H1 (cell line): ENCODE results near the gene KLHL2. TPM values are rescaled to one million over a fixed set of nuclear protein-coding genes. Genes with fewer than 3 reads are reported as not detected.

Source experiments
- CTCF ChIA-PET: fragments of 300-600 bp; sonication (Branson Sonifier 250); formaldehyde crosslinking; loops from one replicate; lab custom pipeline; 2021; ENCODE audit not compliant: partially characterized antibody; lab: Charles Lee
- POLR2A ChIA-PET: fragments of 300-600 bp; sonication (Branson Sonifier 250); formaldehyde crosslinking; loops from one replicate; lab custom pipeline; 2021; ENCODE audit warnings: inconsistent platforms; ENCODE audit not compliant: partially characterized antibody; lab: Charles Lee
- DNase-seq, 2 experiments: peaks; one replicate each; pipeline versions ENCODE4 v3.0.0 to v3.0.0-alpha.2; 2010 to 2022; ENCODE audit warnings: low spot score in 2 of 2, low read depth in 1 of 2, mixed read lengths in 1 of 2
- FAIRE-seq: peaks from 2 replicates; lab custom pipeline; 2011; peaks lifted over from hg19 to GRCh38; lab: Jason Lieb, UNC
- H2AFZ ChIP-seq: 2 replicates; pipeline ENCODE4 v1.8.1; 2012; ENCODE audit warnings: low read length, inconsistent platforms
- H2AK5ac ChIP-seq: 2 replicates; pipeline ENCODE4 v1.6.1; 2013; ENCODE audit warnings: low read depth, low read length
- H2BK120ac ChIP-seq: replicated peaks from 2 replicates; pipeline ENCODE3; 2013; ENCODE audit warnings: low read depth, low read length, inconsistent platforms
- H2BK12ac ChIP-seq: 2 replicates; pipeline ENCODE4 v1.6.1; 2013; ENCODE audit warnings: low read depth, low read length
- H2BK15ac ChIP-seq: 2 replicates; pipeline ENCODE4 v1.6.1; 2013; ENCODE audit warnings: low read length
- H2BK20ac ChIP-seq: 2 replicates; pipeline ENCODE4 v1.6.1; 2013; ENCODE audit warnings: low read length
- H2BK5ac ChIP-seq: 2 replicates; pipeline ENCODE4 v1.6.1; 2013; ENCODE audit warnings: low read depth, low read length
- H3K14ac ChIP-seq: 2 replicates; pipeline ENCODE4 v1.6.1; 2013; ENCODE audit warnings: inconsistent platforms; ENCODE audit not compliant: insufficient read length
- H3K18ac ChIP-seq: 2 replicates; pipeline ENCODE4 v1.6.1; 2013; ENCODE audit warnings: low read length; ENCODE audit errors: extremely low read depth
- H3K23ac ChIP-seq: 2 replicates; pipeline ENCODE4 v1.6.1; 2013; ENCODE audit warnings: inconsistent platforms; ENCODE audit not compliant: insufficient read length
- H3K23me2 ChIP-seq: 2 replicates; pipeline ENCODE4 v1.6.1; 2013; ENCODE audit warnings: low read depth, low read length
- H3K27ac ChIP-seq: 2 replicates; pipeline ENCODE4 v1.6.1; 2011; ENCODE audit warnings: low read depth, low read length, inconsistent platforms
- H3K27me3 ChIP-seq, 4 experiments: replicated peaks in 1 of 4; 1 replicate in 1 of 4; 2 replicates in 3 of 4; pipeline versions ENCODE4 v1.6.1 to v1.8.1; 2011 to 2013; ENCODE audit warnings: low read length in 3 of 4, mild to moderate bottlenecking in 3 of 4, inconsistent platforms in 2 of 4, mixed read lengths in 2 of 4, moderate library complexity in 1 of 4; ENCODE audit not compliant: control insufficient read depth in 3 of 4, insufficient read depth in 3 of 4; ENCODE audit errors: extremely low read depth in 1 of 4
- H3K36me3 ChIP-seq, 4 experiments: 2 replicates each; pipeline versions ENCODE4 v1.6.1 to v1.8.1; 2011 to 2013; ENCODE audit warnings: mild to moderate bottlenecking in 4 of 4, low read length in 3 of 4, moderate library complexity in 2 of 4, control low read depth in 1 of 4, inconsistent platforms in 1 of 4; ENCODE audit not compliant: insufficient read depth in 4 of 4, control insufficient read depth in 2 of 4
- H3K4ac ChIP-seq: replicated peaks from 2 replicates; pipeline ENCODE3; 2013; ENCODE audit warnings: low read length, low read depth, mixed read lengths, inconsistent platforms; ENCODE audit not compliant: insufficient read length
- H3K4me1 ChIP-seq, 4 experiments: replicated peaks in 1 of 4; 1 replicate in 1 of 4; 2 replicates in 3 of 4; pipeline versions ENCODE4 v1.6.1 to v1.8.1; 2011 to 2013; ENCODE audit warnings: low read length in 3 of 4, inconsistent platforms in 2 of 4, mixed read lengths in 1 of 4; ENCODE audit not compliant: insufficient read depth in 4 of 4, control insufficient read depth in 3 of 4
- H3K4me2 ChIP-seq, 2 experiments: 2 replicates each; pipeline versions ENCODE4 v1.6.1 to v1.8.1; 2011 to 2013; ENCODE audit warnings: low read depth in 2 of 2, low read length in 2 of 2, control low read depth in 1 of 2, inconsistent platforms in 1 of 2, mild to moderate bottlenecking in 1 of 2; ENCODE audit not compliant: insufficient read depth in 1 of 2
- H3K4me3 ChIP-seq, 4 experiments: fragments of 200-600, 300-600 bp in 1 of 4; sonication (generic), shearing (Covaris generic), sonication (Bioruptor Twin) in 1 of 4; 2 replicates each; pipeline versions ENCODE4 v1.5.1 to v1.8.1; 2011 to 2016; ENCODE audit warnings: low read length in 4 of 4, low read depth in 3 of 4, control low read depth in 2 of 4, inconsistent platforms in 2 of 4, mild to moderate bottlenecking in 2 of 4, mixed read lengths in 1 of 4, moderate library complexity in 1 of 4; ENCODE audit not compliant: insufficient read depth in 2 of 4; ENCODE audit errors: extremely low read depth in 1 of 4
- H3K56ac ChIP-seq: replicated peaks from 2 replicates; pipeline ENCODE3; 2013; ENCODE audit warnings: low read depth, mild to moderate bottlenecking, mixed read lengths, low read length, inconsistent platforms; ENCODE audit not compliant: insufficient read length
- H3K79me1 ChIP-seq: 2 replicates; pipeline ENCODE4 v1.6.1; 2013; ENCODE audit warnings: low read depth, low read length, control low read depth
- H3K79me2 ChIP-seq, 2 experiments: 2 replicates each; pipeline versions ENCODE4 v1.6.1 to v1.8.1; 2012 to 2013; ENCODE audit warnings: low read length in 2 of 2, mild to moderate bottlenecking in 2 of 2, inconsistent platforms in 1 of 2; ENCODE audit not compliant: insufficient read depth in 2 of 2, control insufficient read depth in 1 of 2
- H3K9ac ChIP-seq, 4 experiments: replicated peaks in 1 of 4; 1 replicate in 1 of 4; 2 replicates in 3 of 4; pipeline versions ENCODE4 v1.6.1 to v1.8.1; 2011 to 2013; ENCODE audit warnings: low read depth in 3 of 4, low read length in 3 of 4, control low read depth in 2 of 4, mild to moderate bottlenecking in 2 of 4, moderate library complexity in 2 of 4, inconsistent platforms in 1 of 4; ENCODE audit errors: extremely low read depth in 1 of 4
- H3K9me3 ChIP-seq, 2 experiments: 2 replicates each; pipeline versions ENCODE4 v1.6.1 to v1.8.1; 2012 to 2013; ENCODE audit warnings: mild to moderate bottlenecking in 2 of 2, moderate library complexity in 2 of 2, control low read depth in 1 of 2, inconsistent platforms in 1 of 2, low read depth in 1 of 2, low read length in 1 of 2, mixed read lengths in 1 of 2; ENCODE audit not compliant: insufficient read depth in 2 of 2
- H4K20me1 ChIP-seq, 2 experiments: replicated peaks in 1 of 2; 2 replicates each; pipeline versions ENCODE3 to v1.8.1; 2011 to 2013; ENCODE audit warnings: inconsistent platforms in 2 of 2, low read length in 2 of 2, mild to moderate bottlenecking in 1 of 2; ENCODE audit not compliant: insufficient read depth in 2 of 2, control insufficient read depth in 1 of 2
- H4K5ac ChIP-seq: 2 replicates; pipeline ENCODE4 v1.6.1; 2013; ENCODE audit warnings: low read length, low read depth, mixed read lengths, inconsistent platforms; ENCODE audit not compliant: insufficient read length
- H4K8ac ChIP-seq: 2 replicates; pipeline ENCODE4 v1.8.0; 2013; ENCODE audit warnings: mild to moderate bottlenecking, moderate library complexity, low read length, inconsistent platforms; ENCODE audit not compliant: insufficient read depth; ENCODE audit errors: extremely low read depth
- H4K91ac ChIP-seq: replicated peaks from 2 replicates; pipeline ENCODE3; 2013; ENCODE audit warnings: low read length, mixed read lengths, inconsistent platforms; ENCODE audit not compliant: insufficient read length
- CEBPB ChIP-seq: IDR thresholded peaks from 2 replicates; pipeline ENCODE4 v1.6.1; 2012; ENCODE audit warnings: low read depth, low read length
- TCF12 ChIP-seq: IDR thresholded peaks from 2 replicates; pipeline ENCODE4 v1.6.1; 2011; ENCODE audit warnings: low read depth, mild to moderate bottlenecking, low read length
- WGBS, 2 experiments: shearing (Covaris generic) in 1 of 2; methylation state at CpG; one replicate each; pipeline versions ENCODE4 v1.1.6 to v1.1.7; 2013 to 2015; ENCODE audit warnings: low lambda C conversion rate in 2 of 2, mixed read lengths in 2 of 2, inconsistent platforms in 1 of 2, low coverage in 1 of 2, missing lambda C conversion rate in 1 of 2; ENCODE audit not compliant: insufficient replicate concordance in 2 of 2, insufficient coverage in 1 of 2, insufficient read length in 1 of 2; ENCODE audit errors: extremely low coverage in 1 of 2, missing lambda C conversion rate in 1 of 2; 5-methylcytosine and 5-hydroxymethylcytosine counted together
- polyA plus RNA-seq, 7 experiments: library from polyadenylated mRNA; depleted of rRNA in 3 of 7; stranded (reverse) in 5 of 7; unstranded in 2 of 7; fragments of >200 nt in 5 of 7; fragments of 200-250 nt in 2 of 7; gene quantifications; 1 replicate in 5 of 7; 2 replicates in 1 of 7; 4 replicates in 1 of 7; pipeline versions ENCODE4 v1.2.1 to v1.2.3, GENCODE V29; 2011 to 2013; ENCODE audit warnings: missing spikeins in 2 of 7, mixed read lengths in 2 of 7
- total RNA-seq: library from RNA; stranded (reverse); fragmentation: NEBNext Ultra II Directional; extraction: Animal tissue kit (Norgen Biotek cat#: 25700); gene quantifications from 2 replicates; pipeline ENCODE4 v1.2.1, GENCODE V29; 2021

The KLHL2 gene
- total and polyA plus RNA-seq, 2 of the 8 experiments (the other 6 are each of a cell fraction or from before 2014, with no cell fraction given): 5.2 to 12.0 TPM

DNA sequence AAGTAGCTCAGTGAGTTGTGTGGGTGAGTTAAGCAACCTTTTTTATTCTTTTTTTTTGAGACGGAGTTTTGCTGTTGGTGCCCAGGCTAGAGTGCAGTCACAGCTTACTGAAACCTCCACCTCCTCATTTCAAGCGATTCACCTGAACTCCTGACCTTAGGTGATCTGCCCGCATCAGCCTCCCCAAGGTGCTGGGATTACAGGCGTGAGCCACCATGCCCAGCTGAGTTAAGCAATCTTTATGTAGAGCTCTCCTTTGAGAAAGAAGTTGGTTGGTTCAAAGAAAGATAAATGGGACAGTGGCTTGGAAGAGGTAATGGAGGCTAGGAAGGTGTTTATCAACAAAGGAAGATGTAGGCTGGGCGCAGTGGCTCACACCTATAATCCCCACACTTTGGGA lies 123.3 kb downstream of the KLHL2 start:
- POLR2A ChIA-PET: no interaction called here
- no peak overlapping the region for H2AFZ ChIP-seq
- no peak overlapping the region for H3K27ac ChIP-seq
- peaks cover 51 to 82% of the 10 kb centered on the region in 2 experiments for H3K79me2 ChIP-seq
- no peak overlapping the region for H3K56ac ChIP-seq
- H2BK5ac ChIP-seq: no peak overlapping the region
- no peak overlapping the region for H3K14ac ChIP-seq
- peaks cover 3% of the 10 kb centered on the region for H3K23me2 ChIP-seq
- 65% methylated on average over 5 of the region's 5 CpGs; no CpG with 5 or more reads in 1 of the 2 experiments for WGBS, 2 experiments
- H2BK12ac ChIP-seq: no peak overlapping the region
- no peak overlapping the region for H4K91ac ChIP-seq
- no peaks in the 10 kb centered on the region for H3K27me3 ChIP-seq
- no peak overlapping the region for H2BK120ac ChIP-seq
- FAIRE-seq (no peak), DNase-seq (no peak)
- H3K4me2 ChIP-seq: peak overlapping the region; percentile 88 to 90
- no peak overlapping the region for H3K9ac ChIP-seq
- peaks cover 5 to 11% (median 8%) of the 10 kb centered on the region in 4 experiments for H3K4me1 ChIP-seq
- peaks cover 0 to 51% (median 12%) of the 10 kb centered on the region in 4 experiments; a peak in 5 of 8 replicates for H3K36me3 ChIP-seq
- no peak overlapping the region for H4K5ac ChIP-seq
- no peaks in the 10 kb centered on the region; the same call in 1 of the 2 replicates for H3K79me1 ChIP-seq
- peaks cover 31 to 35% of the 10 kb centered on the region in 2 experiments for H4K20me1 ChIP-seq
- no peak overlapping the region for H3K4ac ChIP-seq
- no peak overlapping the region for H4K8ac ChIP-seq
- TF ChIP-seq CEBPB: 0 out of 2 replicates have a peak, but pooled peaks have one; percentile 3
- TF ChIP-seq TCF12: no peak
- no peak overlapping the region for H2BK15ac ChIP-seq
- peak overlapping the region; percentile 16 to 97 (median 94); a peak in 6 of 8 replicates for H3K4me3 ChIP-seq
- no peak overlapping the region for H2BK20ac ChIP-seq
- H3K23ac ChIP-seq: no peak overlapping the region
- H3K18ac ChIP-seq: no peak overlapping the region
- H3K9me3 ChIP-seq: no peaks in the 10 kb centered on the region
- H2AK5ac ChIP-seq: no peak overlapping the region
- CTCF ChIA-PET: interaction anchor here (0.6 to 3.2 kb wide), 5 partner anchors 14 to 199 kb away, joined by 3 to 10 read pairs (median 8); no protein-coding TSS in a partner anchor
